WTC11 (cell line): ENCODE results near the gene ZSCAN20. TPM values are rescaled to one million over a fixed set of nuclear protein-coding genes. Genes with fewer than 3 reads are reported as not detected.

Source experiments
- ATAC-seq: fragments of 200-7000 bp; cut with Tn5 transposase; 2 replicates; pipeline ENCODE4 v1.10.0; 2021; ENCODE audit warnings: mild to moderate bottlenecking, moderate library complexity
- CTCF ChIA-PET: fragments of 300-600 bp; sonication (Branson Sonifier 250); formaldehyde crosslinking; loops from one replicate; lab custom pipeline; 2021; ENCODE audit warnings: antibody characterized with exemption; lab: Charles Lee
- POLR2A ChIA-PET: fragments of 350-600 bp; sonication (Branson Sonifier 250); formaldehyde crosslinking; loops from one replicate; lab custom pipeline; 2021; ENCODE audit warnings: antibody characterized with exemption; lab: Charles Lee
- DNase-seq: peaks from one replicate; pipeline ENCODE4 v3.0.0; 2021; ENCODE audit warnings: low spot score
- H3K27ac Mint-ChIP-seq: 2 replicates; pipeline ENCODE4 v1.8.0; 2021; ENCODE audit warnings: mixed read lengths
- H3K27me3 Mint-ChIP-seq: 2 replicates; pipeline ENCODE4 v1.8.0; 2021; ENCODE audit warnings: low read depth, mild to moderate bottlenecking, moderate library complexity, mixed read lengths
- H3K36me3 Mint-ChIP-seq: 2 replicates; pipeline ENCODE4 v1.8.0; 2021; ENCODE audit warnings: mixed read lengths
- H3K4me1 Mint-ChIP-seq: 2 replicates; pipeline ENCODE4 v1.8.0; 2022; ENCODE audit warnings: mixed read lengths
- H3K4me3 Mint-ChIP-seq: 2 replicates; pipeline ENCODE4 v1.8.0; 2021; ENCODE audit warnings: mild to moderate bottlenecking, moderate library complexity, mixed read lengths
- H3K9me3 Mint-ChIP-seq: 2 replicates; pipeline ENCODE4 v1.8.0; 2021; ENCODE audit warnings: mixed read lengths
- AR ChIP-seq: fragments of 250-450 bp; sonication (Bioruptor Pico); IDR thresholded peaks from 2 replicates; pipeline ENCODE4 v1.9.0; 2021; ENCODE audit warnings: mild to moderate bottlenecking
- ATF1 ChIP-seq: sonication (generic); formaldehyde crosslinking; IDR thresholded peaks from 2 replicates; pipeline ENCODE4 v1.8.1; 2023; ENCODE audit warnings: mild to moderate bottlenecking, moderate library complexity, missing genetic modification reagents
- E2F4 ChIP-seq: sonication (generic); formaldehyde crosslinking; IDR thresholded peaks from 2 replicates; pipeline ENCODE4 v1.8.1; 2022; ENCODE audit warnings: low read depth, mild to moderate bottlenecking, moderate library complexity, missing genetic modification reagents, borderline replicate concordance
- E2F5 ChIP-seq: sonication (generic); formaldehyde crosslinking; IDR thresholded peaks from 2 replicates; pipeline ENCODE4 v1.8.1; 2022; ENCODE audit warnings: mild to moderate bottlenecking, moderate library complexity, missing genetic modification reagents
- FOXJ3 ChIP-seq: sonication (generic); formaldehyde crosslinking; IDR thresholded peaks from 2 replicates; pipeline ENCODE4 v1.9.0; 2021; ENCODE audit warnings: missing genetic modification reagents, mild to moderate bottlenecking, borderline replicate concordance
- HMGXB4 ChIP-seq: sonication (generic); formaldehyde crosslinking; IDR thresholded peaks from 2 replicates; pipeline ENCODE4 v1.8.1; 2023; ENCODE audit warnings: mild to moderate bottlenecking, moderate library complexity, missing genetic modification reagents
- KAT7 ChIP-seq: sonication (generic); formaldehyde crosslinking; IDR thresholded peaks from 2 replicates; pipeline ENCODE4 v1.8.1; 2023; ENCODE audit warnings: missing genetic modification reagents, mild to moderate bottlenecking, borderline replicate concordance
- MAX ChIP-seq: sonication (generic); formaldehyde crosslinking; IDR thresholded peaks from 2 replicates; pipeline ENCODE4 v1.8.0; 2022; ENCODE audit warnings: mild to moderate bottlenecking, missing genetic modification reagents
- MLX ChIP-seq: sonication (generic); formaldehyde crosslinking; IDR thresholded peaks from 2 replicates; pipeline ENCODE4 v1.8.1; 2023; ENCODE audit warnings: mild to moderate bottlenecking, missing genetic modification reagents, moderate library complexity
- NFYB ChIP-seq: sonication (generic); formaldehyde crosslinking; conservative IDR thresholded peaks from 2 replicates; pipeline ENCODE4 v1.8.0; 2022; ENCODE audit warnings: low read depth, missing genetic modification reagents
- NR3C1 ChIP-seq: sonication (generic); formaldehyde crosslinking; conservative IDR thresholded peaks from 2 replicates; pipeline ENCODE4 v1.8.1; 2023; ENCODE audit warnings: low read depth, mild to moderate bottlenecking, missing genetic modification reagents
- PRRX2 ChIP-seq: fragments of 250-450 bp; sonication (Bioruptor Pico); IDR thresholded peaks from 2 replicates; pipeline ENCODE4 v1.8.0; 2021; ENCODE audit warnings: mild to moderate bottlenecking
- RELA ChIP-seq: sonication (generic); formaldehyde crosslinking; IDR thresholded peaks from 2 replicates; pipeline ENCODE4 v1.8.1; 2022; ENCODE audit warnings: missing genetic modification reagents, mild to moderate bottlenecking, borderline replicate concordance
- SMAD4 ChIP-seq: sonication (generic); formaldehyde crosslinking; IDR thresholded peaks from 2 replicates; pipeline ENCODE4 v1.8.0; 2022; ENCODE audit warnings: mild to moderate bottlenecking, missing genetic modification reagents
- TEAD1 ChIP-seq: sonication (generic); formaldehyde crosslinking; IDR thresholded peaks from 2 replicates; pipeline ENCODE4 v1.8.0; 2022; ENCODE audit warnings: mild to moderate bottlenecking, missing genetic modification reagents
- ZBTB43 ChIP-seq: sonication (generic); formaldehyde crosslinking; IDR thresholded peaks from 2 replicates; pipeline ENCODE4 v1.8.1; 2023; ENCODE audit warnings: mild to moderate bottlenecking, missing genetic modification reagents
- ZMAT4 ChIP-seq: fragments of 250-450 bp; sonication (Bioruptor Pico); IDR thresholded peaks from 2 replicates; pipeline ENCODE4 v1.9.0; 2021; ENCODE audit warnings: mild to moderate bottlenecking
- ZNF232 ChIP-seq: sonication (generic); formaldehyde crosslinking; IDR thresholded peaks from 2 replicates; pipeline ENCODE4 v1.8.0; 2022; ENCODE audit warnings: mild to moderate bottlenecking, missing genetic modification reagents
- ZNF671 ChIP-seq: fragments of 250-450 bp; sonication (Bioruptor Pico); IDR thresholded peaks from 2 replicates; pipeline ENCODE4 v1.8.0; 2021; ENCODE audit warnings: mild to moderate bottlenecking
- total RNA-seq: library from RNA; stranded (reverse); gene quantifications from 3 replicates; pipeline ENCODE4 v1.2.3, GENCODE V29; 2021

Gene ZSCAN20
- total RNA-seq, 1 experiment from 2014 or later, result 3.7 TPM

- Mint-ChIP-seq H3K27me3 (peaks cover 23% of the 10 kb centered on the region), H3K4me3 (no peak overlapping the region), H3K27ac (no peak overlapping the region), H3K4me1 (peaks cover 10% of the 10 kb centered on the region), H3K36me3 (peaks cover 2% of the 10 kb centered on the region; the same call in 1 of the 2 replicates)
- ChIA-PET CTCF (interaction anchor here (0.6 to 1.5 kb wide), 4 partner anchors 41 to 138 kb away, joined by 3 read pairs; no protein-coding TSS in a partner anchor), POLR2A (interaction anchor here (0.7 kb wide), 1 partner anchor 61 kb away, joined by 8 read pairs; no protein-coding TSS in a partner anchor)
- ATAC-seq, result no peak; the same call in 1 of the 2 replicates
- peak; percentile 20 for DNase-seq
- 0 out of 2 replicates have a peak, but pooled peaks have one; percentile 28 for TF ChIP-seq RELA
- TF ChIP-seq AR (CRISPR knock-in tag), result no peak
- TF ChIP-seq, all 79 proteins: peak for 1
- H3K9me3 Mint-ChIP-seq, result peaks cover 6% of the 10 kb centered on the region; the same call in 1 of the 2 replicates
These were observed 42.4 kb upstream of the ZSCAN20 start for GRCh38 chr1:33429856-33430691.

GRCh38 chr1:33430692-33431593 is 41.5 kb upstream of the ZSCAN20 start, which contains the start of gene PHC2:
Gene PHC2, minus strand, starts transcription at chr1:33431095. Its CDS starts 55,556 bp downstream, at chr1:33375539.
- ATAC-seq, result peak; percentile 98
- Mint-ChIP-seq H3K4me1 (peaks cover 14% of the 10 kb centered on the region), H3K27ac (no peak within 1 kb of the TSS), H3K27me3 (peaks cover 29% of the 10 kb centered on the region), H3K4me3 (peak within 1 kb of the TSS; percentile 55), H3K9me3 (no peaks in the 10 kb centered on the region), H3K36me3 (no peaks in the 10 kb centered on the region)
- ChIA-PET POLR2A (no interaction called here), CTCF (interaction anchor here (0.6 to 1.7 kb wide), 4 partner anchors 24 to 135 kb away, joined by 3 to 5 read pairs (median 3); no protein-coding TSS in a partner anchor)
- peak; percentile 99 for DNase-seq
- TF ChIP-seq PRRX2 (CRISPR knock-in tag) (no peak), ZNF671 (CRISPR knock-in tag) (no peak), E2F5 (peak; percentile 43; the same call in 1 of the 2 replicates), E2F4 (CRISPR knock-in tag) (no peak), TEAD1 (peak; percentile 41), ZMAT4 (CRISPR knock-in tag) (no peak), NR3C1 (CRISPR knock-in tag) (no peak), NFYB (CRISPR knock-in tag) (peak; percentile 55), MLX (CRISPR knock-in tag) (no peak), ZBTB43 (CRISPR knock-in tag) (no peak), ATF1 (no peak), HMGXB4 (peak; percentile 47; the same call in 1 of the 2 replicates), FOXJ3 (CRISPR knock-in tag) (no peak), MAX (CRISPR knock-in tag) (peak; percentile 42; the same call in 1 of the 2 replicates), KAT7 (CRISPR knock-in tag) (no peak), ZNF232 (CRISPR knock-in tag) (peak; percentile 47; the same call in 1 of the 2 replicates), SMAD4 (CRISPR knock-in tag) (no peak)
